HS-5 (cell line): ENCODE results near the gene ADGRG7.
A peak's percentile ranks its signal among the peaks of the same experiment; 100 is the strongest.

Experiments
- DNase-seq: peaks from one replicate; pipeline ENCODE4 v3.0.0-alpha.2; 2012; ENCODE audit warnings: low read depth

The ADGRG7 gene

GRCh38 chr3:100700708-100701107, 91.3 kb downstream of the ADGRG7 start:
- no peak for DNase-seq

- no peak for DNase-seq
Measured at GRCh38 chr3:100702082-100702979, 92.9 kb downstream of the ADGRG7 start.

DNA sequence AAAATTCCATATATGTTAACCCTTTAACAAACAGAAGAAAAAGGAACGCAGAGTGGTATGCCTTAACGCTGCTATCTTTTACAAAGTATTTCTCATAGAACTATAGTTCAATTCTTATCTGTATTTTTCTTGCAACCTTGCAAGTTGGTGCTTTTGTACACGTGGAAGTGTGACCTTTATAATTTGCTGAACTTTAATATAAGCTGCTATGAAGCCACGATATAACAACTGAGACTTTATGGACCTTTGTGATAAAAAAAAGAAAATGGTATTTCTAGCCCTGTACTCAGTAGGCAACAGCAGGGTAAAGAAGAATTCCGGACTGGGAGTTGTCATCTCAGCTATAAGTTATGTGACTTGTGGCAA, 93.6 kb downstream of the ADGRG7 start:
- DNase-seq = no peak

- no peak for DNase-seq
Measured at GRCh38 chr3:100703865-100704264, 94.5 kb downstream of the ADGRG7 start.

- no peak for DNase-seq
Measured at GRCh38 chr3:100706365-100706764, 97.0 kb downstream of the ADGRG7 start.

GRCh38 chr3:100708644-100708988, 99.2 kb downstream of the ADGRG7 start:
- DNase-seq = no peak

- DNase-seq = peak; percentile 98
Measured at GRCh38 chr3:100708989-100709841, 99.8 kb downstream of the ADGRG7 start, which contains the start of gene TFG. TSS of gene TFG (plus strand) at chr3:100709494. CDS start at chr3:100713686, 4,192 bp downstream.

GRCh38 chr3:100709842-100710260, 100.5 kb downstream of the ADGRG7 start:
- DNase-seq = no peak

DNA sequence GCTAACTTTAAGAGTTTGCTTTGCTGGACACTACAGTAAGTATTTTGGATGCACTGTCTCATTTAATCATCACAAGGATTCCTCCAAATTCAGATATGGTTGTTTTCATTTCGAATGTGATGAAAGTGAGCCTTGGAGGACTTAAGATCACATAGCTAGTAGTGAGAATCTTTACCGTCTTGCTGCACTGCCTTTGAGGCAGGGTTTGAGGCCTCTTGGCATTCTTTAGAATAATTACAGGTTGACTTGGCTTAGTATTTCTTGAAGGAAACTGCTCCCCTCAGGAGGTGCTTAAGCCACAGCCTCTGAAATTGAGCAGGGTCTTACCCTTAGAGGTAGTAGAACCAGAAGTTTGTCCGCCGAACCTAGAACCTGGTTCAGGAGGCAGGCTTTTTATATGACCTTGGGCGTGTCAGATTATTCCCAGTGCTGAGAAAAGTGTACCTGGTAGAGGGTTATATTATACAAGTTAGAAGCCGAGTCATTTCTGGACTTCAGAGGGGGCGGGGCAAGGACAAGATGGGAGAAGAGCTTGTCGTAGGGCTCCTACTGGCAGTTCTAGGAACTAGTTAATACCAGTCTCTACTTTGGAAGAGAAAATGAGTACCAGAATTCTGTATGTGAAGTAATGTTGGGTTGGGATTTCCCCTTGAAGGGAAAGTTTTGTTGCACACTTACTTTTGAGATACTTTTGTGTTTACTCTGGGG, 101.0 kb downstream of the ADGRG7 start:
- peak; percentile 26 for DNase-seq

DNA sequence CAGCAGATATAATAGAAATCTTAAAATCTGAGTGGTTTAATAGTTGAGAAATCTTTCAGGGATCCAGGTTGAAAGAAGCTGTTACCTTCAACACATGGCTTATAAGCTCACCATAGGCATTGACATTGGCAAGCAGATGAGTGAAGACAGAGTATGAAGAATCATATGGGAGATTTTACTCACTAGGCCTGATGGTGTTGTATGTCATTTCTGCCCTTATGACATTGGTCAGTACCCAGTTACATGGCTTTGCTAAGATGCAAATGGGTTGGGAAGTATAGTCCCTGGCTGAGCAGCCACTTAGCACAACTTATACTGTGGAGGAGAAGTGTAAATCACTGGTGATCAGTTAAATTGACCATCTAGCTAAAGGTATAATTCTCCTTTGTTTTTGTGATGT, 105.8 kb downstream of the ADGRG7 start:
- no peak for DNase-seq

DNA sequence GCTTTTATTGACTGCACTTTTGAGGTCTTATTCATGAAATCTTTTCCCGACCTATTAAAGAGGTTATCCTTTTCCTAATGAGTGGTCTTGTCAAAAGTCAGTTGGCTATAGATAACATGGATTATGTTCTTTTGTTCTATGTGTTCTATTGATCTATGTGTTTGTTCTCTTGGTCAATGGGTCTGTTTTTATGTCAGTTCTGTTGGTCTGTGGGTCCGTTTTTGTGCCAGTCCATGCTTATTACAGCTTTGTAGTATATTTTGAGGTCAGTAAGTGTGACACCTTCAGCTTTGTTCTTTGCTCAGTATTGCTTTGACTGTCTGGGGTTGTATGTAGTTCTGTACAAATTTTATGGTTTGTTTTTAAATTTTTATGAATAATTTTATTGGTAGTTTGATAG, 107.7 kb downstream of the ADGRG7 start:
- DNase-seq = no peak

GRCh38 chr3:100717637-100718487, 108.5 kb downstream of the ADGRG7 start:
- no peak for DNase-seq

- DNase-seq = no peak
Measured at GRCh38 chr3:100719136-100719535, 109.7 kb downstream of the ADGRG7 start.

GRCh38 chr3:100720426-100720825, 111.0 kb downstream of the ADGRG7 start:
- no peak for DNase-seq

- DNase-seq = no peak
Measured at GRCh38 chr3:100725935-100726513, 116.6 kb downstream of the ADGRG7 start.

- DNase-seq = no peak
Measured at GRCh38 chr3:100726706-100727105, 117.3 kb downstream of the ADGRG7 start.

DNA sequence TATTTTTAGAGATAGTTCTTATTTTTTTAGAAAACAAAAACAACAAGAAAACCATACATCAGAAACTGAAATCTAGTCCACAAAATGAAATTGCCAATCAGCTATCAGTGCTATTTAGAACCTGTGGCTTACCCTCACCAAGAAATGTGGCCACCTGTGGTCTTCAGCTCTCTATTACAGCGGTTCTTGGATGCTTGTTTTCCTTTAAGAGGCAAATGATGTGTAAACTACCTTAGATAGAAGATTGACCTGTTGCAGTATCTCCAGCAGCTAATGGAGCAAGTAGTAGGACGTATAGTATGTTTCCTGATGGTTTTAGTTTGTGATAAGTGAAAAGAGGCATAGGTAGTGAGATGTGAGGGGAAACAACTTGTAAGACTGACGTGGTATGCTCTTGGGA, 121.1 kb downstream of the ADGRG7 start:
- no peak for DNase-seq

DNA sequence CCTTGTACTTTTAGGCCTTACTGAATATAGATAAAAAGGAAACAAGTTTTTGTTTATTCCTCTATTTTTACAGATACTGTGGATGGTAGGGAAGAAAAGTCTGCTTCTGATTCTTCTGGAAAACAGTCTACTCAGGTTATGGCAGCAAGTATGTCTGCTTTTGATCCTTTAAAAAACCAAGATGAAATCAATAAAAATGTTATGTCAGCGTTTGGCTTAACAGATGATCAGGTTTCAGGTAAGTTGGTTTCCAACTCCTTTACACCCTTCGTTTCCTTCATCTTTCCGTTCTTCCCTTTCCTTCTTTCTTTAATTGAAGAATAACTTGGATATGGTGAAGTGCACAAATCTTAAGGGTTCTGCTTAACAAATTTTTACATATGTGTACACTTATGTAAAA, 123.0 kb downstream of the ADGRG7 start:
- DNase-seq = no peak

DNA sequence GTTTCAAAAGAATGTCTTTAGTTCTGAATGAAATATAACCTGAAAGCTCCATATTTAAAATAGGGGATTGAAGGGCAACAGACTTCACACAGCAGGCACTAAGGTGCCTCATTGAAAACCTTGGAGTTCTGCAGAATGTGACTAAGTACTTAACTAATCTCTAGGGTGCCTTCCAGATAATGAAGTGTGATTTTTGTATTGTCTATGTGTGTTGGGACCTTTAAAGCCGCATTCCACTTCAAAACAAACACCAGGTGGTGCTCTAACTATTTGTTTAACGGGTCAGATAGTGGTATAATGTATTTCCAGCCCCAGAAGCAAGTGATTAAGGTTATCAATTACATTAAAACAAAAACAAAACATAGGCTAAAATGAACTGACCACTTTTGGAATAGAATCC, 127.9 kb downstream of the ADGRG7 start:
- DNase-seq = no peak

- no peak for DNase-seq
Measured at GRCh38 chr3:100740207-100740606, 130.8 kb downstream of the ADGRG7 start.

GRCh38 chr3:100743535-100743934, 134.1 kb downstream of the ADGRG7 start:
- DNase-seq = no peak
